Mucosa of descending colon (tissue), 3 donors: ENCODE results near the gene DGKB. TPM values are rescaled to one million over a fixed set of nuclear protein-coding genes. Genes with fewer than 3 reads are reported as not detected.

Experiments used
- ATAC-seq: fragments of 200-7000 bp; cut with Tn5 transposase; one replicate; pipeline ENCODE4 v1.9.1; 2020; ENCODE audit warnings: mild to moderate bottlenecking, moderate library complexity
- DNase-seq, 3 donors: peaks; one replicate each; pipeline ENCODE4 v3.0.0-alpha.2; 2020
- H3K36me3 ChIP-seq: fragments of 200-600 bp; one replicate; pipeline ENCODE4 v1.8.0; 2021; ENCODE audit warnings: low read depth, mild to moderate bottlenecking
- H3K4me1 ChIP-seq: fragments of 200-600 bp; one replicate; pipeline ENCODE4 v1.8.0; 2021; ENCODE audit warnings: low read depth, mild to moderate bottlenecking
- H3K4me3 ChIP-seq: fragments of 200-600 bp; one replicate; pipeline ENCODE4 v1.8.0; 2021; ENCODE audit warnings: mild to moderate bottlenecking
- H3K9me3 ChIP-seq: fragments of 200-600 bp; one replicate; pipeline ENCODE4 v1.8.0; 2021; ENCODE audit warnings: mild to moderate bottlenecking
- CTCF ChIP-seq: fragments of 200-600 bp; IDR thresholded peaks from one replicate; pipeline ENCODE4 v1.8.0; 2022; ENCODE audit warnings: antibody characterized with exemption, mild to moderate bottlenecking
- intact Hi-C, 2 donors: fragments of 100-400 bp; cut with DNase I in 1 of 2; cut with micrococcal nuclease in 1 of 2; formaldehyde crosslinking; loops; one replicate each; pipeline versions ENCODE4 v1.11.0 to v1.11.1; 2022; cut with DNase I, micrococcal nuclease
- total RNA-seq, 3 donors: library from RNA; stranded (reverse); fragmentation: NEBNext Ultra II Directional in 2 of 3; extraction: Animal tissue kit (Norgen Biotek cat#: 25700) in 2 of 3; gene quantifications; one replicate each; pipeline versions ENCODE4 v1.2.1 to v1.2.4, GENCODE V29; 2021 to 2023
- donor health status: DM: no; HTN: no; CAD: no; lungs with moderate emphysema.
- donor health status: DM: no; HTN: no; CAD: no.
- donor health status: DM: no; HTN: yes; CAD: no.

Gene DGKB
- total RNA-seq, 3 donors from 2014 or later, result 0.19 to 5.6 (median 0.78) TPM

DNA sequence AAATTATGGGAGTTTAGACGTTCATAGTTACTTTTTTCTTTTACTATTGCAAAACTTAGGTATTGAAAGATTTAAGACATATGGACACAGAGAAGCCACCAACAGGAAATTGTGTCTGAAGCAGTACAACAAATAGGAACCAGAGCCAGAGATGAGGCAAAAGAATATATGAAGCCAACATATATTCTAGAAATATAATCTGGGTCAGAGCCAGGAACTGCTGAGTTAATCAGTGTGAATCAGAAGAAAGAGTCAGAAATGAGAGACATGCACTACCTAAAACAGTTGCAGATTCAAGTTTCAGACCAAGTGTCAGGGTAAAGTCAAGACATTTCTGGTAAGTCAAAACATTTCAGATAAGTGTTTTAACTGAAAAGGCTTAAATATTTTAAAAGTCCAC lies 67.7 kb downstream of the DGKB start:
- Histone ChIP-seq H3K36me3 (no peaks in the 10 kb centered on the region), H3K4me3 (no peak overlapping the region), H3K9me3 (no peaks in the 10 kb centered on the region), H3K4me1 (no peaks in the 10 kb centered on the region)
- intact Hi-C loops, result no loop called here
- no peak for TF ChIP-seq CTCF
- ATAC-seq, result no peak
- DNase-seq, result no peak

- no peak for DNase-seq
- TF ChIP-seq CTCF, result no peak
- no peak for ATAC-seq
Observed at GRCh38 chr7:14834456-14834855, 68.1 kb downstream of the DGKB start.

DNA sequence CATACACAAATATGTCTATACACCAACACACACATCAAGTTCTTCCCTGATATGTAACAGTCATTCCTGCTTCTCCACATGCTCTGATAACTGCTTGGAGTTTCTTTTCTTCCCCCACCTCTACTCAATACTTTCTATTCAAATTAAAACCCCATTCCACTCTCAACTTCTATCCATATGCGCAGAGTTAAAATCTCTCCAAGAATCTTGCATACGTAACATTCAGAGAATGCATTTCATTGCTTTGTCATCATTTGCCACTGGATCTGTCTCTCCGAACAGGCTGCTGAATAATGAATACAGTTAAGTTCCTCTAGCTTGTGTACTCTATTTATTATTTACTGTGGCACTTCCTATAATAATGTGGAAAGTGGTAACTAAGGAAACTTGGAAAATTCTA lies 68.8 kb downstream of the DGKB start:
- Histone ChIP-seq H3K36me3 (no peaks in the 10 kb centered on the region), H3K4me1 (no peaks in the 10 kb centered on the region), H3K4me3 (no peak overlapping the region), H3K9me3 (no peaks in the 10 kb centered on the region)
- DNase-seq (no peak), ATAC-seq (no peak)
- intact Hi-C loops, result no loop called here
- no peak for TF ChIP-seq CTCF

More at GRCh38 chr7:14834456-14834855, 68.1 kb downstream of the DGKB start:
- no peaks in the 10 kb centered on the region for H3K9me3 ChIP-seq
- H3K4me1 ChIP-seq, result no peaks in the 10 kb centered on the region
- H3K36me3 ChIP-seq, result no peaks in the 10 kb centered on the region
- no peak overlapping the region for H3K4me3 ChIP-seq
- intact Hi-C loops, result no loop called here

DNA sequence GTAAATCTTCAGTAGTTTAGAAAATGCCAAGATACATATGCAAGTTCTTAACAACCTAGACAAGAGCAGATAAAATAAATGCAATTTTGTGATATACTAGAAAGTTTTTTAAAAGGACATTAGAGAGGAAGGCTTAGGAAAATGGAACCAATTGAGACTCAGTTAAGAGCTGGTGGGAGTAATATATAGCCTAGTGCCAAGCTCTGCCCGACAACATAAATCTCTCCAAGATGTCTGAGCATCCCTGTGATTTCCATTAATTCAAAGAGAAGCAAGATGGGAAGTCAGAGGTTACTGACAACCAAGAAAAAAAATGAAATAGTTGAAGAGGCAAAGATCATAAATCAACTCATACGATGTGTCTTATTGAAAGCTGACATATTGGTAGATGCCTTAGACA lies 74.5 kb downstream of the DGKB start:
- DNase-seq, result no peak
- no peak for TF ChIP-seq CTCF
- intact Hi-C loops, result no loop called here
- Histone ChIP-seq H3K4me1 (no peaks in the 10 kb centered on the region), H3K36me3 (no peaks in the 10 kb centered on the region), H3K4me3 (no peak overlapping the region), H3K9me3 (no peaks in the 10 kb centered on the region)
- no peak for ATAC-seq

DNA sequence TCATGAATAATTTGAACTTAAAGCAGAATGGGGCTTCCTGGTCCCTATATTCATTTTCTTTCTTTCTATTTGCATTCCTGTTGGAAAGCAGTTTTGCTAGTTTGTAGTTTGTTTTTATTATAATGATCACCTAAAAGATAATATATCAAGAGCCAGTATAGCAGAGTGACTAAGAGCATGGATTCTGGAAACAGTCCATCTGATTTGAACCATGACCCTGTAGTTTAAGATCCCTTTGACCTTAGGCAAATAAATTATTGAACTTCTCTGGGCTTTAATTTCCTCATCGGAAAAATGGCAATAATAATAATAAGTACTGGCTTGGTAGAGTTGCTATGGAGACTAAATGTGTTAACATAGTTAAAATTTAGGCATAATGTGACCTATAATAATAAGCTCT lies 76.1 kb downstream of the DGKB start:
- intact Hi-C loops, result no loop called here
- no peaks in the 10 kb centered on the region for H3K36me3 ChIP-seq
- no peaks in the 10 kb centered on the region for H3K4me1 ChIP-seq
- no peak overlapping the region for H3K4me3 ChIP-seq
- no peaks in the 10 kb centered on the region for H3K9me3 ChIP-seq
- DNase-seq, result no peak
- TF ChIP-seq CTCF, result no peak
- no peak for ATAC-seq

DNA sequence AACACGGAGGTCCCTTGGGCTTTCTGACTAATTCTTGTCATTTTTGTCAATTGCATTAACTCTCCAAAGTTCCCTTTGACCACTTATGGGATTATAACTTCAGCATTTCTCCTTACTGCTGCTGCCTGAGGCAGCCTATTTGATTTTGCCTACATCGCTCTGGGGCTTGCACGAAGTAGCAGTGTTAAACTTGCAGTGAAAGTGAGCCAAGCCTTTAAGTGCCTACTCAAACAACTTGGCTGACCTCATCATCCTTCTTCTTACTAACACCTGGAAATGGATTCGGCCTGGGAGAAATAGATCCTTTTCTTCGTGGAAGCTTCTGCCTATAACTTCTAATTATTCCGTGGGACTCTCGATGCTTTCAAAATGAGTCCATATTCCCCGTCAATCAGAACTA lies 76.6 kb downstream of the DGKB start:
- DNase-seq, result no peak
- no peak for ATAC-seq
- no peak for TF ChIP-seq CTCF
- intact Hi-C loops, result no loop called here
- Histone ChIP-seq H3K9me3 (no peaks in the 10 kb centered on the region), H3K4me3 (no peak overlapping the region), H3K36me3 (no peaks in the 10 kb centered on the region), H3K4me1 (no peaks in the 10 kb centered on the region)
